GM19023 (cell line): ENCODE measurements around the gene SYT15B.
A peak's percentile ranks its signal among the peaks of the same experiment; 100 is the strongest.
"Not testable (repeated sequence)": the region's sequence is repeated elsewhere in the genome, so short reads cannot be mapped to it uniquely, and the experiment has no call there.

ENCODE experiments used
- ATAC-seq: cut with Tn5 transposase; IDR thresholded peaks from one replicate; pipeline ENCODE4 v1.9.1; 2021; ENCODE audit warnings: mild to moderate bottlenecking, moderate library complexity; ENCODE audit not compliant: unreplicated experiment

SYT15B gene

DNA sequence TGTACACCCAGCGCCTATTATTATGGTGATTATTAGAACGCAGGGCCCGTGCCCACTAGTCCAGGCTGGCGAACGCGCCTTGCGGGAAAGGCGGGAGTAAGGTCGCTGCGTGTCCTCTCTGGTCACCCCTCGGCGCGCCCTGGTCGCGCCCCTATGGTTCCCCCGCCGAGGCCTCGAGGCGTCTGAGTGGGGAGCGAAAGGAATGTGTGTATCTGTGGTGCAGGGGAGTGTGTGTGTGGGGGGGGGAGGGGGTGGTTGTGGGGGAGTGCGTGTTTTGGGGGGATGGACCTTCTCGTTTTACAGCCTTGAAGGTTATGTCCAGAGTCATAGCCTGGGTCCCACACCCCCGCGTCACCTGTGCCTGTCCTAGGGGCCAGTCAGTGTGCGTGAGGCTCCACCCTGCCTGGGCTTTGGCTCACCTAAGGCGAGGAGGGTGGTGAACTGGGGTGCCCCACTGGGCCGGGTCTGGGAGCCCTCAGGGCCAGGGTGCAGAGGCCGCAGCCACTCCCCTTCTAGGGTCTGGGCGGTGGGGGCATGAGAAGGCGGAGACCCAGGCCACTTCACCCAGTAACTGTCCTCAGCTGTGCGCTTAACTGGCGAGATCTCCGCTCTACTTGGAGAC lies at the start of gene SYT15B:
Gene SYT15B (minus strand): TSS at position 39 of the 622 bp plus-strand sequence. CDS start 952 bp downstream, outside the sequence.
- ATAC-seq, result not testable (repeated sequence)

DNA sequence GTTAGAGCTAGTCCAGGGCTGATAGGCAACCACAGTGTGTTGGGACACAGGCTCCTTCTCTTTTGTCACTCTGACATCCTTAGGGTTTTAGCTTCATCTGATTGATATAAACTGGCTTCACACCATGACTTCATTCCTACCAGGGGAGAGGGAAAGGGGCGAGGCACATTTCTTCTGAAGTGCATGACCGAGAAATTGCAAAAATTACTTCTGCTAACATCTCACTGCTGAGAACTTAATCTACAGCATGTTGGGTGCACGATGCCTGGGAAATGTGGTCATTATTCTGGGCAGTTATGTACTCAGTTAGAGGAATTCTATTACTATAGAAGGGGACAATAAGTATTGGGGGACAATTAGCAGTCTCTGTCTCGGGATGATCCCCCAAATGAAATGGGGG lies 16.2 kb upstream of the SYT15B start:
- ATAC-seq, result not testable (repeated sequence)

DNA sequence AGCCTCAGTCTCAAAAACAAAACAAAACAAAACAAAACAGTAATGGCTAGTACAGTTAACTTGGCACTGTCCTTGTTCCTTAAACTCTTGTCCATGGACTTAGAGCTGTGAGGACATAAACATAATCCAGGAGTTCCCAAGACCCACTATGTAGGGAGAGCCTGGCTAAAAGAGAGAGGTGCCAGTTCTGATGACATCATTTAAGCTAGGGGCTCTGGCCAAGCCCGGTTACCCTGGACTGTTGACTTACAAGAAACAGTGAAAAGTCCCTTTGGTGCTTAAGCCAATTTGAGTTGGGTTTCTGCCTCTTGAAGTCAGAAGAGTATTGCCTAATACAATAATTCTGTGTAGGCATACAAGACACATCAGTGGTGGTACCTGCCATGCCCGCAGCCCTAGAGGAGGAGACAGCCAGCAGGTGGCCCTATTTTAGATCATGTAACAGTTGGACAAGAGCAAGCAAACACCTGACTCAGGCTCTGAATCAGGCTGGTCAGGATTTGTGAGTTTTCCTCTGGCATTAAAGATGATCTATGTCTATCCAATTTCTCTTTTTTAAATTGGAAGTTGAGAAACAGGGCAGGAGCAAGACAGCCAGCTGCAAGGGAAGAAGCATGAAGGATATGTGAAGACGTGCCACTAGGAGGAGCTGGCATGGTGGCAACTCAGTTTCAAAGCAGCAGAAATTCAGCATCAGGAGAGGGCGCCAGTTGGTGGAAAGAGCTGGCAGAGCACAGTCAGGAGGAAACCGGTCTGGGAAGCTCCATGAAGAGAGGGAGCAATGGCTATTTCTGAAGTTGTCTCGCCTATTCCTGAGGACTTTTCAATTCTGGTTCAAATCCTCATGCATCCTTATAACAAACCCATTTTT lies 12.2 kb upstream of the SYT15B start:
- ATAC-seq, result not testable (repeated sequence)

DNA sequence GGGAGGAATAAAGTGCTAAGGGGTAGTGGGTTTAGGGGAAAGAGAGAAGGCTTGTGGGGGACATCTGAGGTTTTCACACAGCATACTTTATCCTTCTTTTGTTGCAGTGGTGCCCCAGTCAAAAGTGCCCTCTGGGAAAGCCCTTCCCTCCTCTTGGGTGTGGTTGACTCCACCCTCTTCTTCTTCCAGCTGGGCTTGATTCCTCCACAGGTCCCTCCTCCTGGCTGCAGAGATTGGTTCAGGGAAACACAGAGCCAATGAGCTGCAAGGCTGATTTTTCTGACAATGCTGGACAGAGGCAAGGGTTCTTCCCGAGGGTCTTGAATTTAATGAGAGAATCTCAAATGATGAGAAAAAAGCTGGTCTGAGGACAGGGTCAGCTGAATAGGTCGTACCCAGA lies 7.4 kb upstream of the SYT15B start:
- ATAC-seq, result not testable (repeated sequence)

DNA sequence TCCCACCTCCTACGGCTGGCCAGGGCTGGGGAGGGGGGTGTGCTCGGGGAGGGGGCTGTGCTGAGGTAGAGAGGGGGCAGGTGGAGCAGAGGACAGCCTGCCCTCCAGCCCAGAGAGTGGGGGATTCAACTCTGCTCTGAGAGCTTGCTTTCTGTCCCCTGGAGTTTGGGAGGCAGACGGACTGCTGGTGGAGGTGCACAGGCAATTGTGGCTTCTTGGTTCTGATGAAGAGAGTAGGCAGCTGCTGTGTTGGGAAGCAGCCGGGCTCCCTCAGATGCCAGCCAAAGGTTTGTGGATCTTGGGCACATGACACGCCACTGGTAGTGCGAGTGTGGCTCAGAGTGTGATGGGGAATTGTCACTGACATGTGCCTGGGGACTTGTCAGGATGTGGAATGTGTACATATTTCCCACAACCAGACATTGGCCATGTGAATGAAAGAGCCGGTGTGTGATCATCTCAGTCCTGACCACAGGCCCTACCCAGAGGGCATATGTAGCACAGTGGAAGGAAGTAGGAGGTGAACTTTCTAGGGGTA lies 5.3 kb upstream of the SYT15B start:
- not testable (repeated sequence) for ATAC-seq

DNA sequence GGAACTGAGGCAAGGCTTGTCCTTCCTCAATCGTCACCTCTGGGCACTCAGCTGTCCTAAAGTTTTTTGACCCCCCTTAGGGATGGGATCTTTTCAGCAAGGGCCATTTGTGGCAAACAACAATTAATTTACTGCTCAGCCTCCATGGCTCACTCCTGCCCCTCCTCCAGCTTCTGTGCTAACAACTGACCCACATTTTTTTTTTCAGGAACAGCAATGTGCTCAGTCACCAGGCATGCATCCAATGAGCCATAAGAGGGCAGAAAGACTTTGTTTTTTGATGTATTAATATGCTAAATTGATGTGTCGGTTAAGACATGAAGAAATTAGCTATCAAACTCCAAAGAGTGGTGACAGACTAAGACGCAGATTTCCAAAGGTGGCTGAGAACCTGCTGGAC lies 4.7 kb upstream of the SYT15B start:
- not testable (repeated sequence) for ATAC-seq

DNA sequence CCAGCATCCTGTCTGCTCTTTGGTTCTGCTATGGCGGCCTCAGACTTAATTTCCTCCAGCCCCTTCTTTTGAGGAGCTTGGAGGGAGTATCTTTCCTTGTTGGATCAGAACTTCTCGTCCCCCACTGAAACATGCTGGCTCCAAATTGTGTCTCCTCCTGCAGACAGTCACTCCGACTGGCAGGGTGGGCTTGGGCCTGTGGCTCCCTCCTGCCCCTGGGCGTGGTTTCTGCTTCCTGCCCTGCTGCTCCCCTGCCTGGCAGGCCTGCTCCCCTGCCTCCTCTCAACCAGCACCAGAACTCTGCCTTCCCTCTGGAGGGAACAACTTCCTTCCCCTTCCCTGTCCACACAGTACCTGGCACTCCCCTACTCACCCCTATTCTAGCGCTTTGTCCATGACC lies 3.8 kb upstream of the SYT15B start:
- ATAC-seq, result not testable (repeated sequence)

DNA sequence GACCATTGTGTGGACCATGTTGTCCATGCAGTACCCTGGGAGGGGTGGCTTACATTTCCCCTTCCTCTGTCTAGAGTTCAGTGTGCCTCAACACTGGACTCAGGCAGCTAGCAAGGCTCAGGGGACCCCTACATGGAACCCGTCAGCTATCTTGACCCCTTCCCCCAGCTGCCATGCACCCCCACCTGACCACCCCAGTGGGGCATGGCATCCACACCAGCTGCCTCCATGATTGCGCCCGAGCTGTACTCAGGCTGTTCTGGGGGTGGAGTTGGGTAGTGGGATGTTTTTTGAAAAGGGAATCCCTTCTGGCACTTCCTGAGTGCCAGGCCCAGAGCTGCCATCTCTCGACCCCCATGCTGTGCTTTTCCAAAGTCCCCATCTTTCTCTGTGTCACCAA lies 1.8 kb upstream of the SYT15B start:
- not testable (repeated sequence) for ATAC-seq

DNA sequence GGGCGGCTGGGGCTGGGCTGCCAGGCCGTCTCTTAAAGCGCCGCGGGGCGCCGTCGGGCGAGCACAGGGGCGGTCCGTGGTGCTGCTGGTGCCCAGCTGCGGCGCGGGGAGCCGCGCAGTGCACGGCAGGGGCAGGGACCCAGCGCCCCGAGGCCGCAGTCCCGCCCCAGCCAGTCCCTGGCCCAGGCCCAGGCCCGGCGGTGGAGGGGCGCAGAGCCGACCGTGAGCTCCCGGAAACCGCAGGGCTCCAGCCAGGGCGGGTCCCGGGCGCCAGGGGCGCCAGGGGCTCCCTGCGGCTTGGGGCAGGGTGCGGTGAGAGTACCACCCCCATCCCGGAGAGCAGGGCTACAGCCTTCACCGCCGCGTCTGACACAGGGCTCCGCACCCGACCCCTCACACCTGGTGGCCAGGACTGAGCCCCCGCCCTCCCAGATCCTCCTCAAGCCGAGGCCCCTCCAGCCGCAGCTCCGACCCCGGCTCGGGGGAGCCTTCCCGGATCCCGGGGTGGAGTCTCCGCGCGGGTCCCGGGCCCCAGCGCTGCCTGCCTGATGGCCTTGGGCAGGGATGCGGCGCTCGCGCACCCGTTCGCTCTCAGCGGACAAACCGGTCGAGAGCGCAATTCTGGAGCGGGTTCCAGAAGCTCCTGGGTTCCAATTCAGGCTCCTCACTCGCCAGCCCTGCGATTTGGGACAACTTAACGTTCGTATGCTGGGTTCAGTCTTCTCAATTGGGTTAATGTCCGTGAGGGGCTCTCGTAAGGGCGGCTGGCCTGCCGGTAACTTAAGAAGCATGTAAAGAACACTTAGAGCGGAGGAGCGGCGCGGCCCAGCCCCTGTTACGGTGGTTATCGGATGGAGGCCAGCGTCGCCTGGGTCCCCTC lies 478 bp downstream of the SYT15B start:
- ATAC-seq, result not testable (repeated sequence)

DNA sequence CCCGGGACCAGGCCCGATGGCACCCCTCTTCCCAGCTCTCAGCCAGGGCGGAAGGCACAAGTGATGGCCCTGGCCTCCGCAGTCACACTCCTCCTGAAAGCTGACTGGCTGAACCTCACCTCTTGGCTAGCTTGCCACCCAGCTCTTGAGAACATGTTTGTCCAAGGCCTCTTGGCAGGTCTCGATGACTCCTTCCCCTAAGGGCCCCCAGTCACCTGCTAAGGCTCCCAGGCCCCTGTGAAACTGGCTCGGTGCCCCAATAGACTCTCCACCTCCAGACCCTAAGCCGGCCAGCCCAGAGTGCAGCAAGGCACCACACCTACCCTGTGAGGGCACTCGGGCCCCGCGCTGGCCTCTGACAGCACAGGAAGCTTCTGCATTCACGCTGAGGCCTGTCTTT lies 4.5 kb downstream of the SYT15B start:
- not testable (repeated sequence) for ATAC-seq

DNA sequence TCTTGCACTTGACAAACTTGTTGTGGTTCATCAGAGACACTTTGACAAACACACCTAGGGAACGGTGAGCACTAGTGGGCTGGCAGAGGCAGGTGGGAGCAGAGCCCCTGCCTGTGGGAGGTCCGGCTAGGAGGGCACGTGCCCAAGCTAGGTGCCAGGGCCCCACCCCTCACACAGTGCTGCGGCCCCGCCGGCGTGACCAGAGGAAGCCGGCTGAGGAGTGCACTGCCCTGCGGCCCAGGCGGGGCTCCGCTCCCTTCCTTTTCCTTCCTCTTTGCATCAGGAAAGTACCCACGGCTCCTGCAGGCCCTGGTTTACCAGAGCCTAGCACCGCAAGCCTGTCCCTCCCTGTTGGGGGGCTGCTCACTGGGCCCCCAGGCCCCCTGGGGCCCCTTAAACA lies 7.2 kb downstream of the SYT15B start:
- ATAC-seq, result not testable (repeated sequence)

DNA sequence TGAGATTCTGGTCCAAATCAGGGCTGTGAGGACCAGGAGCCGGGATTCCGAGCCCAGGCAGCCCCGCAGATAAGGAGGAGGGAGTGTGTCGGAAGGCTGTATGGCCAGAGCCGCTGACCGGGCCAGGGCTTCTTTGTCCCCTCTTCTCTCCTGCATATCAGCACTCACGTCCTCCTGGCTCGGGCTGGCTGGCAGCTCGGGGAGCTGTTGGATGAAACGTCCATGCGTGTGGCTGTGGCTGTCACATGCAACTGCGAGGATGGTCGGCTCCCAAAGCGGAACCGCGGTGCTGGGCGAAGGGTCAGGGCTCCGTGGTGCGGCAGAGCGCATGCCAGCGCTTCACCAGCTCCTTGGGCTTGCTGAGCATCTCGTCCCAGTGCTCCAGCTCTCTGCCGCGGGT lies 9.5 kb downstream of the SYT15B start:
- ATAC-seq, result not testable (repeated sequence)

DNA sequence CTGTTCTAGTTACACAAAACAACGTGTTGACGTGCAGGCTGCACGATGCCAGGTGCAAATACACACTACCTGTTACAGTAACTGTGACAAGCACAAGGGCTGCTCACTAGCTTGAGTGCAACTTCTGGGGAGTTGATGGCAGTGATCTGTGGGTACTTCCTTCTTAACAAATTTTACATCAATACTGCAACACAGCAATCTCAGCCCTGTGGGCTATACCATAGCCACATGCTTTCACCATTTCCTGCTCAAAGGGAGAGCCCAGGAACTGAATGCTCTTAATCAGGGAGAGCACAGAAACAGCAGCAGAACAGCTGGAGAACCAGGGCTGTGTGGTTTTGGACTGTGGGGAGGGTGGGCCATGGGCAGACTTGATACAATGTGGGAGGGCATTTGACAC lies 10.2 kb downstream of the SYT15B start:
- not testable (repeated sequence) for ATAC-seq

DNA sequence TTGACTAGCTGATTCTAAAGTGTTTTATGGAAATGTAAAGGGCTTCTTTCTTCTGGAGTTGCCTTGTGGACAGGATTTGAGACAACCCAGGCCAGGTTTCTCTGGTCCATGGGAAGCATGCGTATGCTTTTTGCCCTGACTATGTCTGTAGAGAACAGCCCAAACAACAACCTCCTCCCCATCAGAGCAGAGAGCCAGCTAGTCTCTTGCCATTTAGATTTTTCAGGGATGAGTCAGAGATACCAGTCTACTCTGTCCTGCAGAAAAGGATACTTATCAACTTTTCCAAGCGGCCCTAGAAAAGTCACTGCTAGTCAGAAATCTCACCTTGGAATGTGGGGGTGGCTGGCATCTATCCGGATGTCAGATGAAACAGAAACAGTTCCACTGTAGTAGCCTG lies 11.6 kb downstream of the SYT15B start:
- not testable (repeated sequence) for ATAC-seq

DNA sequence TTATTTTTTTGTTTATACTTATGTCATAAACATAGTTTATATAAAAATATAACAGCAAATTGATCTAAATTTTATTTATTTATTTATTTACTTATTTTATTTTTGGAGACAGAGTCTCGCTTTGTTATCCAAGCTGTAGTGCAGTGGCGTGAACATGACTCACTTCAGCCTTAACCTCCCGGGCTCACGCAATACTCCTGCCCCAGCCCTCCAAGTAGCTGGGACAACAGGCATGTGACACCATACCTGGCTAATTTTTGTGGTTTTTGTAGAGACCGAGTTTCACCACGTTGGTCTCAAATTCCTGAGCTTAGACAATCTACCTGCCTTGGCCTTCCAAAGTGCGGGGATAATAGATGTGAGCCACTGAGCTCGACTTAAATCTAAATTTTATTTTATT lies 13.0 kb downstream of the SYT15B start:
- ATAC-seq, result not testable (repeated sequence)

DNA sequence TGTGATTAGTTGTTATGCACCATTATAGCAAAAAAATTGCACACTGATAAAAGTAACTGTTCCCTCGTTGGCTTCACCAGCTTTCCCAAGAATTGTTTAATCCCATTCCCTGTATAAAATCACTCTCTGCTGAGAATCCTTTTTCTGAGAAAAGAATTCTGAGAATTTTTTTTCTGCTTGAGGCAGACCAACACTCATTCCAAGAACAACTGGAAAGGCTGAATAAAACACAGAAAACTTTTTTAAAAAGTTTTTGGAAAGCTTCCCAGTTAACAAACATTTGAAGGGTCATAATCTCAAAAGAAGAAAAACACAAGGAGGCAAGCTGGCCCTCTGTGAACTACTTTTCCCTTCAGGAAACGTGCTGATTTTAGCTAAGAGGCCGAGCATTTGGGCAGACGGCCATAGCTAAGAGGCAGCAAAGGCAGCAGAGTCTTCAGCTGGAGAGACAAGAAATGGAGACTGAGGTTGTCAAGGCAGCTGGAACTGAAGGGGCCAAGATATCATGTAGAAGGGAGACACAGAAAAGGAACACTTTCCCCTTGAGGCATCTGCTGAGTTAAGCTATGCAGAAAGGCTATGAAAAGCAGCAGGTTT lies 16.5 kb downstream of the SYT15B start:
- ATAC-seq, result not testable (repeated sequence)

DNA sequence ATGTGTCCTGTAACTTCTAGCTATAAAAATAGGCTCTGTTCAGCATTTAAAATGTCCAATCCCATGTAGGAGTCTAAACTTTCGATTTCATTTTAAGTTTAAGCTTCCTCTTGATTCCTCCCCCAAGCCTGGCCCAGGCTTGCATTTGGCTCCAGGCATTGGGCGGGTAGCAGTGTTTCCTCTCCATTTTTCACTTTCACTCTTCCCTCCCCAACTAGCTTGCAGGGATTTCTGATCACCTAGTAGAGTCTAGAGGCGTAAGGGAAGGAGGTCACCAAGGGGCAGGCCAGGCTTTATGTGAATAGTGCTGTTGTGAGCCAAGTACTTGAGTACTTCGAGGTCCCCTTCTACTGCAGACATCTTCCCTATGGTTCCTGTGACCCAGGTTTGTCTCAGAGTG lies 18.5 kb downstream of the SYT15B start:
- ATAC-seq, result not testable (repeated sequence)

DNA sequence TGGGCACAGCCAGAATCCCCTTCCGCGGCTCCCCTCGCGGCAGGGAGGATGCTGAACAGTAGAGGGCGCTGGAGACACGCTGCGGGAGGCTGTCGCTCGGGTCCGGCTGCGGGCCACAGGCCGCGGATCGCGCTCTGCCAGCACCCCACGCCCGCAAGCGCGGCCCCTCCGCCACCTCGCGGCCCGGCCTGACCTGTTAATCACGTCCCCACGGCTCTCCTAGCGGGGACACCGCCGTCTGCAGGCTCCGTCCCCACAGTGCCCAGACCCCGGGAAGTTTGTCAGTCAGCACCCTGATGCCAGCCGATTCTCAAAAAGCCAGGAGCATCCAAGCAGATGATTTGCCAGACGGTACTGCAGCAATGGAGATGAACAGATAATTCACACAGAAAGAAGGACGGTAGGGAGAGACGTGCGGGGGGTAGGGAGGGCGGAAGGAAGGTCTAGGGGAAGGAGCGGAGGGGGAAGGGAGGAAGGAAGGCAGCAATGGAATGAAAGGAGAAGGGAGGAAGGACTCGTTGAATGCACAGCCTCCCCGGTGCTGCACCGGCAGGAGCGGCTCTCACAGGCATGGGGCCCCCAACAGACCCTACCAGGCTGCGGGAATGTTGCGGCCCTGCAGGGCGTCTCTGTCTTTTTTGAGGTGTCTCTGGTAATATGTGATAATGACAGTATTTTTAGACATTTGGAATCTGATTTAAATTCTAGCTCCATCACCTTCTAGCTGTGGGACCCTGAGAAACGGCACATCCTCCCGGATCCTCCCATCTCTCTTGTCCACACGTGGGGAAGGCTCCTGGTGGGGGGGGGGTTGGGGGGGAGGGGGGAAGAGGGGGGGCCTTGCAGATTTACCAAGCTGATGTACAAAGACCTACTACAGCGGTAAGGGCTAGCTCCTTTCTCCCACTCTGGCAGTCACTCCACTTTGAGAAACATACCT lies 19.5 kb downstream of the SYT15B start:
- peak; percentile 76 for ATAC-seq

DNA sequence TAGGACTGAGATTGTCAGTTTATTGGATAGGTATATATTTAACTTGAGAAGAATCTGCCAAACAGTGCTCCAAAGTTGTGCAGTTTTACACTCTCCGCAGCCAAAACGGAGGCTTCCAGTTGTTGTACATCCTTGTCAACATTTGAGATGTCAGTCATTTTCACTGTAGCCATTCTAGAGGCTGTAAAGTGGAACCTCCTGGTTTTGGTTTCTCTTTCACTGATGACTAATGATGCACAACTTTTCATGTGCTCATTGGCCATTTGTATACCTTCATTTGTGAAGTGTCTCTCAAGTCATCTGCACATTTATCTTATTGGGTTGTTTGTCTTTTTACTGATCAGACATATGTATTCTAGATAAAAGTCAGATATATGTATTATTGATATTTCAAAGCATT lies 22.5 kb downstream of the SYT15B start:
- ATAC-seq, result not testable (repeated sequence)
